Measurements from ENCODE around the gene CAPZA2. TPM values are rescaled to one million over a fixed set of nuclear protein-coding genes. Genes with fewer than 3 reads are reported as not detected.

CAPZA2 gene
- total and polyA plus RNA-seq, 10 of the 15 experiments (the other 5 are each of a cell fraction or from before 2014, with no cell fraction given), result 50.0 to 379 (median 117) TPM

- WGBS (ENCODE audit: insufficient coverage, insufficient replicate concordance, low lambda C conversion rate, missing lambda C conversion rate), result 95% methylated on average over 3 of the region's 3 CpGs
Measured at GRCh38 chr7:116877443-116878217, 15.2 kb downstream of the CAPZA2 start.

More at GRCh38 chr7:116877443-116878217, 15.2 kb downstream of the CAPZA2 start:
- RAD21 ChIA-PET (ENCODE audit: unreplicated experiment), result no interaction called here
- FAIRE-seq, result no peak
- Histone ChIP-seq H3K9me3 (replicated peaks; ENCODE audit: control insufficient read depth, insufficient read depth, low read length) (no peaks in the 10 kb centered on the region), H3K79me2 (ENCODE audit: control insufficient read depth, insufficient read depth, low read length) (peaks cover 62% of the 10 kb centered on the region), H3K9ac (ENCODE audit: control insufficient read depth, insufficient read depth, low read length) (no peak overlapping the region), H3K4me2 (ENCODE audit: control insufficient read depth, insufficient read depth) (no peak overlapping the region), H3K36me3 (ENCODE audit: control insufficient read depth in 2 of 2, insufficient read depth in 2 of 2, low read length in 1 of 2) (peaks cover 0 to 14% of the 10 kb centered on the region in 2 experiments; a peak in 2 of 4 replicates), H2AFZ (ENCODE audit: control insufficient read depth, low read depth, low read length) (no peak overlapping the region), H3K27me3 (replicated peaks in 1 of 2; ENCODE audit: control insufficient read depth in 2 of 2, insufficient read depth in 2 of 2, low read length in 1 of 2) (no peaks in the 10 kb centered on the region), H3K4me3 (no peak overlapping the region), H3K4me1 (ENCODE audit: control insufficient read depth, insufficient read depth, low read length) (no peaks in the 10 kb centered on the region), H4K20me1 (ENCODE audit: control insufficient read depth, insufficient read depth) (no peaks in the 10 kb centered on the region; the same call in 1 of the 2 replicates), H3K27ac (ENCODE audit: control insufficient read depth, insufficient read depth) (no peak overlapping the region)
- TSS peak; percentile 5 for BruUV-seq (replicated peaks)
- intact Hi-C loops (cut with micrococcal nuclease; ENCODE audit: unreplicated experiment), result no loop called here
- in situ Hi-C loops (cut with MboI), result no loop called here
- SMC1A ChIA-PET (ENCODE audit: uncharacterized antibody, unreplicated experiment), result no interaction called here
- no peak for DNase-seq (ENCODE audit: low read depth, low spot score)
- ATAC-seq, result no peak
- no peak for TF ChIP-seq ZNF384 (IDR thresholded peaks at IDR 0.05; ENCODE audit: borderline replicate concordance, low read depth, low read length)
- TF ChIP-seq HSF1 (IDR thresholded peaks at IDR 0.05; ENCODE audit: low read depth, low read length), result no peak
- no peak for TF ChIP-seq ZNF217 (IDR thresholded peaks at IDR 0.05)
- no peak for TF ChIP-seq IKZF2 (IDR thresholded peaks at IDR 0.05)
- no peak for TF ChIP-seq SUPT20H (IDR thresholded peaks at IDR 0.05; ENCODE audit: borderline replicate concordance, control insufficient read depth, low read depth, low read length)
- no peak for TF ChIP-seq TCF7 (IDR thresholded peaks at IDR 0.05; ENCODE audit: borderline replicate concordance)
- no peak for TF ChIP-seq RELA (IDR thresholded peaks at IDR 0.05; ENCODE audit: borderline replicate concordance, partially characterized antibody)
- no peak for TF ChIP-seq NR2C1 (IDR thresholded peaks at IDR 0.05)
- no peak for TF ChIP-seq REST (IDR thresholded peaks at IDR 0.05; ENCODE audit: low read depth, low read length)
- no peak for TF ChIP-seq KDM1A (IDR thresholded peaks at IDR 0.05; ENCODE audit: borderline replicate concordance)
- no peak for TF ChIP-seq ETV6 (conservative IDR thresholded peaks at IDR 0.05 in 1 of 2, IDR thresholded peaks at IDR 0.05 in 1 of 2; ENCODE audit: borderline replicate concordance in 1 of 2, low read depth in 1 of 2)
- POLR2A ChIA-PET, result interaction anchor here (0.8 kb wide), 1 partner anchor 20 kb away, joined by 3 read pairs; no protein-coding TSS in a partner anchor
- CTCF ChIA-PET, result interaction anchor here (1.1 to 1.2 kb wide), 2 partner anchors 14 to 19 kb away, joined by 3 to 4 read pairs; no protein-coding TSS in a partner anchor

Data from GM12878 (cell line).